Right atrium auricular region (tissue), 2 donors: ENCODE data around the gene TIGD1. TPM values are rescaled to one million over a fixed set of nuclear protein-coding genes. Genes with fewer than 3 reads are reported as not detected.

ENCODE experiments used
- DNase-seq: peaks from one replicate; pipeline ENCODE4 v3.0.0-alpha.2; 2019; ENCODE audit warnings: low spot score
- H3K27ac ChIP-seq, 2 donors: fragments of 200-600 bp; sonication (generic); 1 replicate in 1 of 2; 2 replicates in 1 of 2; pipeline ENCODE4 v1.5.1; 2016 to 2019
- H3K27me3 ChIP-seq, 2 donors: fragments of 200-600 bp; sonication (generic); one replicate each; pipeline versions ENCODE4 v1.5.1 to v1.6.0; 2017 to 2019
- H3K36me3 ChIP-seq: fragments of 200-600 bp; sonication (generic); one replicate; pipeline ENCODE4 v1.5.1; 2016
- H3K4me1 ChIP-seq, 2 donors: fragments of 200-600 bp; sonication (generic); one replicate each; pipeline versions ENCODE4 v1.5.1 to v1.6.0; 2017 to 2019
- H3K4me3 ChIP-seq, 2 donors: fragments of 200-600 bp; sonication (generic); 1 replicate in 1 of 2; 2 replicates in 1 of 2; pipeline ENCODE4 v1.5.1; 2017 to 2019; ENCODE audit warnings: mild to moderate bottlenecking in 1 of 2, moderate library complexity in 1 of 2
- H3K9me3 ChIP-seq, 2 donors: fragments of 200-600 bp; sonication (generic); one replicate each; pipeline ENCODE4 v1.5.1; 2019
- total RNA-seq, 2 donors: library from RNA; depleted of rRNA; stranded (reverse); fragments of >200 nt; gene quantifications; one replicate each; pipeline ENCODE4 v1.1.0, GENCODE V29; 2016
- TF ChIP-seq, protein P1 (sequence below), 2 donors: fragments of 200-600 bp; sonication (generic); IDR thresholded peaks; one replicate each; pipeline ENCODE4 v1.5.1; 2019; ENCODE audit warnings: antibody characterized with exemption in 2 of 2

The TIGD1 gene
- total RNA-seq, 2 donors from 2014 or later = 1.7 to 2.0 TPM

GRCh38 chr2:232508251-232508650 lies 42.1 kb downstream of the TIGD1 start:
- Histone ChIP-seq H3K4me3 (no peak overlapping the region), H3K4me1 (peaks cover 0 to 6% of the 10 kb centered on the region in 2 donors), H3K36me3 (no peaks in the 10 kb centered on the region), H3K27me3 (no peaks in the 10 kb centered on the region), H3K27ac (no peak overlapping the region), H3K9me3 (no peaks in the 10 kb centered on the region)
- TF ChIP-seq, protein P1, sequence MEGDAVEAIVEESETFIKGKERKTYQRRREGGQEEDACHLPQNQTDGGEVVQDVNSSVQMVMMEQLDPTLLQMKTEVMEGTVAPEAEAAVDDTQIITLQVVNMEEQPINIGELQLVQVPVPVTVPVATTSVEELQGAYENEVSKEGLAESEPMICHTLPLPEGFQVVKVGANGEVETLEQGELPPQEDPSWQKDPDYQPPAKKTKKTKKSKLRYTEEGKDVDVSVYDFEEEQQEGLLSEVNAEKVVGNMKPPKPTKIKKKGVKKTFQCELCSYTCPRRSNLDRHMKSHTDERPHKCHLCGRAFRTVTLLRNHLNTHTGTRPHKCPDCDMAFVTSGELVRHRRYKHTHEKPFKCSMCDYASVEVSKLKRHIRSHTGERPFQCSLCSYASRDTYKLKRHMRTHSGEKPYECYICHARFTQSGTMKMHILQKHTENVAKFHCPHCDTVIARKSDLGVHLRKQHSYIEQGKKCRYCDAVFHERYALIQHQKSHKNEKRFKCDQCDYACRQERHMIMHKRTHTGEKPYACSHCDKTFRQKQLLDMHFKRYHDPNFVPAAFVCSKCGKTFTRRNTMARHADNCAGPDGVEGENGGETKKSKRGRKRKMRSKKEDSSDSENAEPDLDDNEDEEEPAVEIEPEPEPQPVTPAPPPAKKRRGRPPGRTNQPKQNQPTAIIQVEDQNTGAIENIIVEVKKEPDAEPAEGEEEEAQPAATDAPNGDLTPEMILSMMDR (IDR thresholded peaks at IDR 0.05) = no peak
- DNase-seq = no peak

DNA sequence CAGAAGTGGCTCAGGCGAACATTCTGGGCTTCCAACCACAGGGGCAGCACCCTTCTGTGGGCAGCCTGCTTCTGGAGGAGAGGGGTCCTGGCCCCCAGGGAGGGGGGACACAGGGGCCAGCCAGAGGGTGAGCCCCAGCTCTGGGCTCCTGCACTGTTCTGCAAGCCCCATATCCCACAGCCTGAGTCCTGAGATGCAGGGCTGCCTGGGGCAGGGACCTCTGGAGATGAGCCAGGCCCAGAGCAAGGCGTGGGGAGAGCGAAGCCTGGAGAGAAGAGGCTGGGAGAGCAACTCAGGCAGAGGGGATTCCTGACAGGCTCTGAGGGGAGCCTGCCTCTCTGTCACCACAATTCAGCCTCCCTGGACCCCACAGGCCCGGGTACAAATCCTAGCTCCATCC lies 43.6 kb downstream of the TIGD1 start:
- H3K4me1 ChIP-seq = peaks cover 0 to 20% of the 10 kb centered on the region in 2 donors
- no peaks in the 10 kb centered on the region for H3K27me3 ChIP-seq
- H3K27ac ChIP-seq = no peak overlapping the region
- H3K9me3 ChIP-seq = no peaks in the 10 kb centered on the region
- DNase-seq = no peak
- H3K36me3 ChIP-seq = no peaks in the 10 kb centered on the region
- TF ChIP-seq, protein P1 (IDR thresholded peaks at IDR 0.05) = no peak
- no peak overlapping the region for H3K4me3 ChIP-seq

DNA sequence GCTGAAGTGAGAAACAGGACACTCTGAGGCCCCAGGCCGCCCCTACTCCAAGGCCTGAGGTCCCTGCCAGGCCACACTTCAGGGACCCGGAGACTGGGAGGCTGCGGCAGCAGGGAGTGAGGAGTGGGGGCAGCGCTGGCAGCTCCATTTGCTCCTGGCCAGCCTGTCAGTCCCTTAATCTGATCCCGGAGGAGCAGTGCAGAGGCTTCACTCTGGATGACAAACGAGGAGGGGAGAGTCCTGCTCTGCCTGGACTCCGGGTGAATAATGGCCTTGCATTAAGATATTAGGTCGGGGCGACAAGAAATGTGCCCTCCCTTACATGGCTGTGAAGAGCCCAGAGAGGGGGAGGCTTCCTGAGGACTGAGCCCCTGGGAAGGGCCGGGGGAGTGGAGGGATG lies 44.5 kb downstream of the TIGD1 start:
- no peaks in the 10 kb centered on the region for H3K27me3 ChIP-seq
- DNase-seq = no peak
- no peaks in the 10 kb centered on the region for H3K9me3 ChIP-seq
- no peak overlapping the region for H3K4me3 ChIP-seq
- no peak overlapping the region for H3K27ac ChIP-seq
- TF ChIP-seq, protein P1 (IDR thresholded peaks at IDR 0.05) = no peak
- H3K36me3 ChIP-seq = no peaks in the 10 kb centered on the region
- H3K4me1 ChIP-seq = peaks cover 0 to 23% of the 10 kb centered on the region in 2 donors

GRCh38 chr2:232504438-232504837 lies 45.9 kb downstream of the TIGD1 start:
- TF ChIP-seq, protein P1 (IDR thresholded peaks at IDR 0.05) = no peak
- Histone ChIP-seq H3K27me3 (no peaks in the 10 kb centered on the region), H3K9me3 (no peaks in the 10 kb centered on the region), H3K27ac (no peak overlapping the region), H3K4me1 (peaks cover 0 to 23% of the 10 kb centered on the region in 2 donors), H3K4me3 (no peak overlapping the region), H3K36me3 (no peaks in the 10 kb centered on the region)
- no peak for DNase-seq

GRCh38 chr2:232503809-232504323 lies 46.5 kb downstream of the TIGD1 start:
- H3K27me3 ChIP-seq = no peaks in the 10 kb centered on the region
- H3K27ac ChIP-seq = no peak overlapping the region
- peak overlapping the region; percentile 53 to 59 for H3K4me3 ChIP-seq
- TF ChIP-seq, protein P1 (IDR thresholded peaks at IDR 0.05) = no peak
- no peaks in the 10 kb centered on the region for H3K36me3 ChIP-seq
- H3K9me3 ChIP-seq = no peaks in the 10 kb centered on the region
- peaks cover 0 to 23% of the 10 kb centered on the region in 2 donors for H3K4me1 ChIP-seq
- DNase-seq = no peak
